ENCODE data around the gene NPPA.

The NPPA gene

DNA sequence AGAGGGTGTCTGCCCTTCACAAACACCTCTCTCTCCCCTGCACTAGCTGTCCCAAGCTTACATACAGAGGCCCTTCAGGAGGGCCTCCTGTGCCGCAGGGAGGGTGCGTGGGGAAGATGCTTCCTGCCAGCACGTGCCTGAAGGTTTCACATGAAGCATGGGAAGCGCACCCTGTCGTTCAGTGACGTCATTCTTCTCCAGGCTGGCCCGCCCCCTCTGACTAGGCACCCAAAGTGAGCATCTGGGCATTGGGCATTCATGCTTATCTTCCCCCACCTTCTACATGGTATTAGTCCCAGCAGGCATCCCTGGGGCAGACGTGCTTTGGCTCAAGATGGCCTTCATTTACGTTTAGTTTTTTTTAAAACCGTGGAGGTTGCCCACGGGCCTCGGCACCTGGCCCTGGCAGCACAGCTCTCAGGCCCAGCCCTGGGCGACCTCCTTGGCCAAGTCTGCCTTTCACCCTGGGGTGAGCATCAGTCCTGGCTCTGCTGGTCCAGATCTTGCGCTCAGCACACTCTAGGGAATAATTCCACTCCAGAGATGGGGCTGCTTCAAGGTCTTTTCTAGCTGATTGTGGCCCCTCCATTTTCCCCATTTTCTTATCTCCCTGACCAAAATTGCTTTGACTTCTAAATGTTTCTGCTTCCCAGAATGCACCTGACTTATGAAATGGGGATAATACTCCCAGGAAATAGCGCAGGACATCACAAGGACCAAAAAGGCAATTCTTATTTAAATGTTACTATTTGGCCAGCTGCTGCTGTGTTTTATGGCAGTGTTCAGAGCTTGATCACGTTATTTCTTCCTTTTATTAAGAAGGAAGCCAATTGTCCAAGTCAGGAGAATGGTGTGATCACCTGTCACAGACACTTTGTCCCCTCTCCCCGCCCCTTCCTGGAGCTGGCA is 6.1 kb downstream of the NPPA start:
- DNase-seq: no peak

DNA sequence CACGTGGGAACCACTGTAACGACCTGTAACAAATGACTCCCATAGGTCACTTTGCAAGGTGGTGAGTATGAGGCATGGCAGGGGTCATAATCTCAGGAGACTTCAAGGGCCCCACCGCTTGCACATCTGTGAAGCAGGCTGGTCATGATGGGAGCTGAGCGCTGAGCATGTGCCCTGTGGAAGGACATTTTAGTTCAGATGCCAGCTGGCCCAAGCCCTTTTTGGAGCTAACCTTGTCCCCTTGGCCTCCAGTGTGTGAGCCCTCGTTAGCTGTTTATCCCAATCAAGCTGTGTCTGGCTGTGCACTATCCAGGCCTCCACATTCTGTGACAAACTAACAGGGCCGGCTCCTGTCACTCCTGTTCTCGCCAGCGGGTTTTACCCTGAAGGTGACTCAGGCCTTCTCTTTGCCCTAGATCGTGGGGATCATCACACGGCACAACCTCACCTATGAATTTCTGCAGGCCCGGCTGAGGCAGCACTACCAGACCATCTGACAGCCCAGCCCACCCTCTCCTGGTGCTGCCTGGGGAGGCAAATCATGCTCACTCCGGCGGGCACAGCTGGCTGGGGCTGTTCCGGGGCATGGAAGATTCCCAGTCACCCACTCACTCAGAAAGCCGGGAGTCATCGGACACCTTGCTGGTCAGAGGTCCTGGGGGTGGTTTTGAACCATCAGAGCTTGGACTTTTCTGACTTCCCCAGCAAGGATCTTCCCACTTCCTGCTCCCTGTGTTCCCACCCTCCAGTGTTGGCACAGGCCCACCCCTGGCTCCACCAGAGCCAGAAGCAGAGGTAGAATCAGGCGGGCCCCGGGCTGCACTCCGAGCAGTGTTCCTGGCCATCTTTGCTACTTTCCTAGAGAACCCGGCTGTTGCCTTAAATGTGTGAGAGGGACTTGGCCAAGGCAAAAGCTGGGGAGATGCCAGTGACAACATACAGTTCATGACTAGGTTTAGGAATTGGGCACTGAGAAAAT is 7.6 kb downstream of the NPPA start:
- DNase-seq: no peak

DNA sequence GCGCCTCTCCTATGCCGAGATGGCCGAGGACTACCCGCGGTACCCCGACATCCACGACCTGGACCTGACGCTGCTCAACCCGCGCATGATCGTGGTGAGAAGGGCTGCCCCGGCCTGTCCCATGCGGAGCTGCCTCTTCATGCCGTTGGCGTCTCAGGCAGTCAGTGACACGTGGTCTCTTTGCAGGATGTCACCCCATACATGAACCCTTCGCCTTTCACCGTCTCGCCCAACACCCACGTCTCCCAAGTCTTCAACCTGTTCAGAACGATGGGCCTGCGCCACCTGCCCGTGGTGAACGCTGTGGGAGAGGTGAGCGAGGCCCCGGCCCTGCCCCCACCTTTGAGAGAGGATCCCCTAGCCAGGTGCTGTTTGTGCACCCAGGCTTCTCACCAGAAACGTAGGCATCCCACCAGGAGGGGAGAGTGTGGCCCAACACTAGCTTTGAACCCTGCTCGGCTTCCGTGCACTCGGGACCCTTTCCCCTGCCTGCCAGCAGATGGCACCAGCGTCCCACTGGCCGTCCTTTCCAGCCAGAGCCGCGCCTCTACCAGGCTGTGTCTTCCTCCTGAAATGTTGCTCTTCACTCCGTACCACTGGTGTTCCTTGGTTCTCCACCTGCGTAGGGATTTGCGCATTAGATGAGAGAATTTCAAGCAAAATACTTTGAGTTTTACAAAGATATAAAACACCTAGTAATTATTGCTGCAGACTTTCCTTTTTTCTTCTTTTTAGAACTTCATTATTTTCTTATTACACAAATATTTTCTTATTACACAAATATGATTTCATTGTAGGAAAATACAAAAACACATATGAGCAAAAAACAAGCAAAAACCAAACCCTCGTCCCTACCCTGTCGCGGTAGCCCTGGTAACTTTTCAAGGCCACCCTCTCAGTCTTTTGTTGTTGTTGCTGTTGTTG is 9.0 kb downstream of the NPPA start:
- DNase-seq: peak; percentile 47

DNA sequence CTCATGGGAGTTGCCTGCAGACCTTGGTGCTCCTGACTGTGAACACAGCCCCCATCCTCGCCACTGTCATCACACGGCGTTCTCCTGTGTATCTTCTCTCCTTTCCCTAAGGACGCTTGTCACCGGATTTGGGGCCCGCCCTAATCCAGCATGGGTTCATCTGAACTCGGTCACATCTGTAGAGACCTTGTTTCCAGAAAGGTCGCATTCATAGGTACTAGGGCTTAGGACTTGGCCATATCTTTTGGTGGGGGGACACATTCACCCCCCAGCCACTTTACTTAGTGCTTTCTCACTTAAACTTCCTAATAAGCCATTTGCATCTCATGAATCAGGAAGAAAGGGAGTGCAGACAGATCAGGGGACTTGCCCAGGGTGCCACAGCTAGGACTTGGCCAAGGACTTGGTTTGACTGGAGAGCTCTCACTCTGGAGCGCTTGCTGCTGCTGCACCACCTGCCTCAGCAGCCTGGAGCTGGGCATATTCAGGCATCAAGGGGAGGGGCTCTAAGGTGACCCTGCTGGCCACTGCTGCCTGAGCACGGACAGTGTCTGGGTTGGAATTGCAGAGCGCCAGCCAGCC is 9.7 kb downstream of the NPPA start:
- no peak for DNase-seq

DNA sequence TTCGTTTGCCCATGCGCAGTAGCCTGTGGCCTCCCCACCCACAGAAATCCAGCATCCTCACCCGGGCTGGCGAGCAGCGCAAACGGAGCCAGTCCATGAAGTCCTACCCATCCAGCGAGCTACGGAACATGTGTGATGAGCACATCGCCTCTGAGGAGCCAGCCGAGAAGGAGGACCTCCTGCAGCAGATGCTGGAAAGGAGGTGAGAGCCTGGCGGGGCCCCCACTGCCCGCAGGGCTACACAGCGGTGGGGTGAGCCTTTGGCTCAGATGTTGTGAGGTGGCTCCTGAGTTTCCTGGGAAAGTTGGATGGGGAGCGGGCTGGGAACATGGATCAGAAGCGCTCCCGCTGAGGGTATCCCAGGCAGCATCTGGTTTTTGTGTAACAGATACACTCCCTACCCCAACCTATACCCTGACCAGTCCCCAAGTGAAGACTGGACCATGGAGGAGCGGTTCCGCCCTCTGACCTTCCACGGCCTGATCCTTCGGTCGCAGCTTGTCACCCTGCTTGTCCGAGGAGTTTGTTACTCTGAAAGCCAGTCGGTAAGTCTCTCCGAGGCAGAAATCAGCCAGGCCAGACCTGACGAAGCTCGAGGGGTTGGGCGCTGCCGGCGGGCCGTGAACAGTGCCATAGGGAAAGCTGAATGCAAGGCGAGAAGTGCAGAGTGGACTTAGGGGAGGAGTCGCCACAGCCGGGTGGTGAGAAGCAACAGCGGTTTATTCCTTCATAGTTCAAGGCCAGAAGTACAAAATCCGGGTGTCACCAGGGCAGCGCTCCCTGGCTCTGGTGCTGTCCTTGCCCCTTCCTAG is 10.4 kb downstream of the NPPA start:
- no peak for DNase-seq

DNA sequence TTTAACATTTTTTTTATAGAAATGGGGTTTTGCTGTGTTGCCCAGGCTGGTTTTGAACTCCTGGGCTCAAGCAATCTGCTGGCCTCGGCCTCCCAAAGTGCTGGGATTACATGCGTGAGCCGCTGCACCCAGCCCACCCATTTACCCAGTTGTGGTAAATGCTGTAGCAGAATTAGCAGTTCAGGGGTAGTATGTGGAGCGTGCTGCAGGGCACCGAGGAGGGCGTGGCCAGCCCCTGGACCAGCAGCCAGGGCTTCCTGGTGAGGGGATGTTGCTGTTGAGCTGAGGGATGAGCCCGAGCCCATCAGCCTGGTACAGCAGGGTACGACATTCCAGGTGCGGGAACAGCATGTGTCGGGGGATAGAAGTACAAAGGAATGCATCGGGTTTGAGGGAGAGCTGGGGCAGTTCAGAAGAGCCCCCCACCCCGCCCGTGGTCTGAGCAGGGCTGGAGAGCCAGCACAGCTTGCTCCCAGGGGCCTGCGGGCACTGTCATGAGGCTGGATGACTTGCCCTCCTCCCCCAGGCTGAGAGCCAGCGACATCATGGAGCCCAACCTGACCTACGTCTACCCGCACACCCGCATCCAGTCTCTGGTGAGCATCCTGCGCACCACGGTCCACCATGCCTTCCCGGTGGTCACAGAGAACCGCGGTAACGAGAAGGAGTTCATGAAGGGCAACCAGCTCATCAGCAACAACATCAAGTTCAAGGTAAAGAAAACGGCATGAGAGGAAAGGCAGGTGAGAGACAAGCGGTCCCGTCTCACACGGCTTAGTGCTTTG is 11.9 kb downstream of the NPPA start:
- no peak for DNase-seq

DNA sequence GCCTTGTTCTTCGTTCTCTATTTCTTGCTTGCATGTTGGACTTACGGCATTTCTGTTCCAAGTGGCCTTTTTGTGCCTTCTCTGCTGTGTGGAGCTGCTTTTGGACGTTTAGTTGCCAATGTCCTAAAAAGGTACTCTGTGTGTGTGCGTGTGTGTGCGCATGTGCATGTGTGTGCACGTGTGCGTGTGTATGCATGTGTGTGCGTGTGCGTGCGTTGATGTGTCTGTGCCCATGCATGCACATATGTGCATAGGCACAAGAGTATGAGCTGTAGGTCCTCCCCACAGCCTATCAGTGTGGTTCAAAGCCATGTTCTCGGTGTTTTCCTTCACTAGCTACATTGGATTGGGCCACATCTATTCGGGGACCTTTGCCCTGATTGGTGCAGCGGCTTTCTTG is 13.7 kb downstream of the NPPA start:
- DNase-seq: no peak

DNA sequence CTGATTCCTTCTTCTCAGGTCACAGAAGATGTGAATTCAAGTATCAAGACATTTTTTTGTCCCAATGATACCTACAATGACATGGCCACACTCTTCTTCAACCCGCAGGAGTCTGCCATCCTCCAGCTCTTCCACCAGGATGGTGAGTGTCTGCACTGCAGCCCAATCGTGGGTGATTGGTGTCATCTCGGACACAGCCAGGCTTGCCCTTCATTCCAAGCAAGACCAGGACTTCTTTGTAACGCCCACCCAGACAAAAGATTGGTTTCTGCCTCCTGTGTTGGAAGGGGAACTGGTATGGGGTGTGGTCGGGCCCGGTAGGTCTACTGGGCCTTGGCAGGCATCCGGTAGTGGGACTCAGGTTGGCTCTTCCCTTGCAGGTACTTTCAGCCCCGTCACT is 14.1 kb downstream of the NPPA start:
- DNase-seq: no peak

DNA sequence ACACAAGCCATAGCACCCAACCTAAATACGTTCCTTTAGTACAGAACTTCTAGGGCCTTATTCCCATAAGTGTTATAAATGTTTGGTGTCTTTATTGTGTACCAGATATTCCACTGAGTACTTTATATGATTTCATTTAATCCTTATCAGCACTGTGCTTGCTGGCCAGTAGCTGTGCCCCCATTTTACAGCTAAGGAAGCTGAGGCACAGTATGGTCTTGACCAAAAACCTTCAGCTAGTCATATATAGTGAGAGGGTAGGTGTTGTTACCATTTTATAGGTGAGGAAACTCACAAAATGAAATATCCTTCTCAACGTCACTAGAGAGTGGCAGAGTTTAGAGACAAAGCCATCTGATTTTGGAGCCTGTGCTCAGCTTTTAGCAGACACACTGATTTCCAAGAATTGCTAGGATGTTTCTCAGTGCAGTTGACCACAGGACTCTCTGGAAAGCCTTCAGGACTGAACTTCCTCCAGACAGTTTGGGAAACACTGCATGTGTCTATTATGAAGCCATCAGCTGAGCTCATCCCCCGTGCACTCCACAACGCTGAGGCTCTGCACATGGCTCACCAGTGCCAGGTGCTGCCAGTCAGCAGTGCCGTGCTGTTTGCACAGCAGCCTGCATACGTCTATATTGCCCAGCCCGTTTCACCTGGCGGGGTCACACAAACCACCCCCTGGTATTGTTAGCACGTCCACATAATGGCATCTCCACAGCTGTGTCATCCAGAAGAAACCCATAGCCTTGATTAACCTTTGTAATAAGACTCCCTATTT is 15.4 kb downstream of the NPPA start:
- no peak for DNase-seq

DNA sequence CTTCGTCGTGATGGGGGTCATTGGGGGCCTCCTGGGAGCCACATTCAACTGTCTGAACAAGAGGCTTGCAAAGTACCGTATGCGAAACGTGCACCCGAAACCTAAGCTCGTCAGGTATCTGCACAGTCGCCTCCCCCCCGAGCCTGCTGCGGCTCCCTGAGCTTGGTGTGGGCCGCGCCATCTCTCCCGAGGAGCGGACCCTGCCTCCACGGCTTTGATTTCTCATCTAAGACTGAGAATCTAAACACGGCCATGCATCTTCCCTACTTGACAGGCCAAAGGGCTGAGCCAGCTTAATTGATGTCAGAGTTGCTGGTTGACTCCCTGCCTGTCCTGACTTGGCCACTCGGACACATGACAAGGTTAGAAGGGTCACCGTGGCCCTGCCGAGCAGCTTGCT is 19.1 kb downstream of the NPPA start:
- no peak for DNase-seq

DNA sequence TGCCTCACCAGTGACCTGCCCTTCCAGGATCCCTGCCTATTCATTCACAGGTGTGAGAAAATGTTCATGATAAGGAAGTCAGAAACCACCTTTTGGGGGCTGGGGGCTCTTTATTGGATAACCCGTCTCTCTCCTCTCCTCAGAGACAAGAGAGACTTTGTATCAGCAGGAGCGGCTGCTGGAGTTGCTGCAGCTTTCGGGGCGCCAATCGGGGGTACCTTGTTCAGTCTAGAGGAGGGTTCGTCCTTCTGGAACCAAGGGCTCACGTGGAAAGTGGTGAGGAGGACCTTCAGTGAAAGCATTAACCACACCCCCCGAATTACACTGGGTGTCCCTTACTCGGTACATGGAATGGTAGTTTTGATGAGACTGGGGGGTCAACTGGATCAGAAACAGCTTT is 20.6 kb downstream of the NPPA start:
- no peak for DNase-seq

DNA sequence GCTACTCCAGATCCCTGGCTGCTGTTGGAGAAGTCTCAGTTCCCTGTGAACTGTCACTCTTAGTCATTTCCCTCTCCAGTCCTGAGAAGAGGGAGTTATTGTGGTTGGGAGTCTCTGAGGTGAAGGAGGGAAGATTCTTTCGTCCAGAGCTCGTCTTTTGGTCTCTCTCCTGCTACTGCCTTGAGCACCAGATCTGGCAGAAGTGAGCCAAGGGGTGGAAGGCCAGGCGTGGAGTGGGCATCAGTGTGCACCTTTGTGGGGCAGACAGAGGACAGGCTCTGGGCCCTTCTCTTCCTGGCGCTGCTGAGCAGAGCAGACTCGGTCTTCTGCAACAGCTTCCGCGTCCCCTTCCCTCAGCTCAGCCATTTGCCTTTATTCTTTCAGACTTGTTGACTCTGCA is 22.5 kb downstream of the NPPA start:
- no peak for DNase-seq

DNA sequence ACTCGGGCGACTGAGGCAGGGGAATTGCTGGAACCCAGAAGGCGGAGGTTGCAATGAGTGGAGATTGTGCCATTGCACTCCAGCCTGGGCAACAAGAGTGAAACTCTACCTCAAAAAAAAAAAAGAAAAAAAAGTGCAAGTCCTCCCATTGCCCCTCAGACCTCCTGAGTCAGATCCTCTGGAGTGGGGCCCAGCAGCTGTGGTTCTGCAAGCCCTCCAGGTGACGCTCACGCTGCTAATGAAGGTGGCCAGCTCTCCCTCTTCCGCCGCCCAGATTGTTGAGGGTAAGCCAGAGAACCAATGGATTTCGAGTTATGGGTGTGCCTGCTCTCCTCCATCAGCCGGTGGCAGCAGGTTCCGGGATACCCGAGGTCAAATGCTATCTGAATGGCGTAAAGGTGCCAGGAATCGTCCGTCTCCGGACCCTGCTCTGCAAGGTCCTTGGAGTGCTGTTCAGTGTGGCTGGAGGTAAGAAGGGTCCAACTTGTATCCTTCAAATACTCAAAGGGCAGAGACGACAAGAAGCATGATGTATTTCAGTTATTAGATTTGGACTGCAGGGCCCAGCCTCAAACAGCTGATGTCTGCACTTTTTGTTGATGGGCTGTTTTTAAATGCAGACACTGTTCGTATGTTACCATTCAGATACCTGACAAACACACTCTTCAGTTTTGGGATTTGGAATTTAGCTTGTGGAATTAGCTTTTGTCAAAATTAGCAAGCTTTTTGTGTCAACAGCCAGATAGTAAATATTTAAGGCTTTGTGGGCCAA is 24.0 kb downstream of the NPPA start:
- no peak for DNase-seq

DNA sequence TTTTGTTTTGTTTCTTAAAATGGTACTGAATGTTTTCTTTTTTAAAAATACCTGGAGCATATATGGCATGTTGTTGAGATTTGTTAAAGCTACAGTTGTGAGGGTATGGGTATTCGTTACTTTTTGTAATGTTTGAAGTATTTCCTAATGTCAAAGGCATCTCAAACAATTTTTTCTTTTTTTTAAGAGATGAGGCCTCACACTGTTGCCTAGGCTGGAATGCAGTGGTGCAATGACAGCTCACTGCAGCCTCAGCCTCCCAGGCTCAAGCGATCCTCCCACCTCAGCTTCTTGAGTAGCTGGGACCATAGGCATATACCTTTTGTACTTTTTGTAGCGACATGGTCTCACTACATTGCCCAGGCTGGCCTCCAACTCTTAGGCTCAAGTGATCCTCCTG is 25.5 kb downstream of the NPPA start:
- DNase-seq: no peak

DNA sequence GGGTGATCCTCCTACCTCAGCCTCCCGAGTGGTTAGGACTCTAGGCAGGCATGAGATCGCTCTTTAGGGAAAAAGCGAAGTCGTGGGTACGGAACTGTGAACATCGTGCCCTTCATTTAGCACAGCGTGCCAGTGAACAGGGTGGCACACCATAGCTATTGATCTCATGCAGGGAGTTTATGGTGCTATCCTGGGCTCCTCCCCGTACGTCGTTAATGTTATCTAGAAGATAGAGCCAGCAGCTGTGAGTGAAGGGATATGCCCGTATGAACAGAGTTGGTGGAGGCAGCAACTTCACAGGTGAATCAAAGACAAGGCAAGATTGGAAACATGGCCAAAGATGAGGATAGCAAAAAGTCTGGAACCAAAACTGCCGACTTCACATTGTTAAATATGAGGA is 30.4 kb downstream of the NPPA start:
- DNase-seq: no peak

DNA sequence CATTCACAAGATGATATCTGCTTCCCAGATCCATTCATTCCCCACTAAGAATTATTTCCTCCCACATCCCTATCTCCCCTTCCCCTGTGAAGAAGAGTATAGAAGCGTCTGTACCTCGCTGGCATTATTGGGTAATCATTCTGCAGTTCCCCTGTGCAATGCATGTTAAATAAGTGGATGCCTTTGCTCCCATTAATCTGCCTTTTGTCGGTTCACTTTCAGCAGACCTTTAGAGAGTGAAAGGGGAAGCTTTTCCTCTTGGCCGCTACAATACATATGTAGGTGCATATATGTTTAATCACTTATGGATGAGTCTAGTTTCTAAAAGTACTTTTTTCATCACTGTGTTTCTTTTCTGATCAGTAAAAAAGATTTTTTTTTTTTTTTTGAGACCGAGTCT is 34.6 kb downstream of the NPPA start:
- no peak for DNase-seq

DNA sequence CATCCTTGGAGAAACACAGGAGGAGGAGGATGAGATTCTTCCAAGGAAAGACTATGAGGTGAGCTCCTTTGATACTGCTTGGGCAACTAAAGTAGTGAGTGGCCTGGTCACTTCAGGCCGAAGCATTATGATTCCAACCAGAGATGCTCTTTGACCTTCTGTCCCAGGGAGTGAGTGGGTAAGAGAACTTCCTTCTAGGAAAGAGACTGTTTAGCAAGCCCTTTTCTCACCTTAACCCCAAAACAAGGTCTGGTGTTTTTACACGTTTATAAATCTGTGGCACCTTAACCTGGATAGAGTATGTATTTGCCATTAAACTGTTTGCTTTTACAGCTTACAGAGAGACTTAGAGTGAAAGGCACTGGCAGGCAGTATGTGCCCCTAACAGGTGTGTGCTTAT is 40.5 kb downstream of the NPPA start:
- no peak for DNase-seq

DNA sequence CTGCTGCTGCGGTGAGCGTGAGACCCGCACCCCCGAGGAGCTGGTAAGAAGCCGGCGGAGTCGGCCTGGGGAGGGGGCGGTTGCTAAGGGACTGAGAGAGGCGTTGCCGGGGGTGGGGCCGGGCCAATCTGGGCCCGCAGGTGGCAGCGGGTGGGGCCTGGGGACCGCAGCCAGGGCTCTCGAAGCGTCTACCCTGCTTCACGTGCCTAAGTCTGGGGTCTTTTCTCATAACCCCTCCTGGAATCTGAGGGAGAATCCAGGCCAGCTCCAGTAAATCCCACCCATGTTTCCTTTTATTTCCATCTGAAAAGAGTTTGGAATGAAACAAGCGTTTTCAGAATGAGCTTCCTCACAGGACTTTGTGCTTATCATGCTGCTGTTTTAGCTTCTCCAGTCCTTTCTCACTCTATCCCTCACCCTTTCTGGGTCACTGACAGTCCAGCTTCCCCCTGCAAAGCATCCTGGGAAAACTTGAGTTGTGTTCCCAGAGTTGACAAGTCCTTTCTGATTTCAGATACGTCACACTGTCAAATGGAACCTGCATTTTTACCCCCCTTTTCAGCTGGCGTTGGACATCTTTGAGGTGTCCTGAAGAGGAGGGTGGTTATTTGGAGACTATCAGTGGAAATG is 41.2 kb downstream of the NPPA start:
- DNase-seq: no peak
